CD14-positive monocyte (primary cell): Measurements from ENCODE around the gene SLC25A28. TPM values are rescaled to one million over a fixed set of nuclear protein-coding genes. Genes with fewer than 3 reads are reported as not detected.

ENCODE experiments used
- DNase-seq, 3 donors: peaks; one replicate each; pipeline ENCODE4 v3.0.0-alpha.2; 2011 to 2022
- H2AFZ ChIP-seq: 2 replicates; pipeline ENCODE4 v1.6.0; 2012; ENCODE audit warnings: mild to moderate bottlenecking, low read depth, low read length, inconsistent platforms; ENCODE audit not compliant: insufficient read depth, poor library complexity, severe bottlenecking
- H3K27ac ChIP-seq, 2 donors: 1 replicate in 1 of 2; 2 replicates in 1 of 2; pipeline ENCODE4 v1.5.1; 2012 to 2013; ENCODE audit warnings: low read length in 2 of 2, control low read depth in 1 of 2, inconsistent platforms in 1 of 2, low read depth in 1 of 2, mild to moderate bottlenecking in 1 of 2
- H3K27me3 ChIP-seq, 2 donors: one replicate each; pipeline versions ENCODE4 v1.6.0 to v1.6.1; 2011 to 2013; ENCODE audit warnings: low read length in 2 of 2; ENCODE audit not compliant: control insufficient read depth in 2 of 2, insufficient read depth in 2 of 2
- H3K36me3 ChIP-seq, 2 donors: replicated peaks in 1 of 2; 1 replicate in 1 of 2; 2 replicates in 1 of 2; pipeline versions ENCODE4 v1.5.1 to v1.6.1; 2012 to 2013; ENCODE audit warnings: low read length in 2 of 2, control low read depth in 1 of 2, inconsistent platforms in 1 of 2, mild to moderate bottlenecking in 1 of 2; ENCODE audit not compliant: insufficient read depth in 2 of 2, control insufficient read depth in 1 of 2
- H3K4me1 ChIP-seq, 2 donors: 1 replicate in 1 of 2; 2 replicates in 1 of 2; pipeline versions ENCODE4 v1.5.1 to v1.6.1; 2012 to 2013; ENCODE audit warnings: low read length in 2 of 2, control low read depth in 1 of 2, inconsistent platforms in 1 of 2, mild to moderate bottlenecking in 1 of 2, moderate library complexity in 1 of 2; ENCODE audit not compliant: insufficient read depth in 2 of 2, control insufficient read depth in 1 of 2
- H3K4me2 ChIP-seq: replicated peaks from 2 replicates; pipeline ENCODE3; 2012; ENCODE audit warnings: low read length, moderate library complexity, mild to moderate bottlenecking; ENCODE audit not compliant: poor library complexity, severe bottlenecking; ENCODE audit errors: extremely low read depth
- H3K4me3 ChIP-seq, 3 experiments: fragments of 200-600 bp in 1 of 3; sonication (generic) in 1 of 3; replicated peaks in 1 of 3; 1 replicate in 2 of 3; 2 replicates in 1 of 3; pipeline ENCODE4 v1.5.1; 2011 to 2013; ENCODE audit warnings: low read length in 3 of 3, mild to moderate bottlenecking in 3 of 3, control low read depth in 2 of 3, low read depth in 2 of 3, inconsistent platforms in 1 of 3, moderate library complexity in 1 of 3
- H3K79me2 ChIP-seq: 2 replicates; pipeline ENCODE4 v1.6.0; 2012; ENCODE audit warnings: mild to moderate bottlenecking, control low read depth, inconsistent platforms, low read length, moderate library complexity; ENCODE audit not compliant: insufficient read depth
- H3K9ac ChIP-seq: 2 replicates; pipeline ENCODE4 v1.6.0; 2017; ENCODE audit warnings: low read length, mild to moderate bottlenecking; ENCODE audit not compliant: insufficient read depth, poor library complexity, severe bottlenecking
- H3K9me3 ChIP-seq, 2 donors: replicated peaks in 1 of 2; 1 replicate in 1 of 2; 2 replicates in 1 of 2; pipeline versions ENCODE4 v1.5.1 to v1.6.1; 2012 to 2013; ENCODE audit warnings: low read length in 2 of 2, control low read depth in 1 of 2; ENCODE audit not compliant: control insufficient read depth in 1 of 2, insufficient read depth in 1 of 2
- H4K20me1 ChIP-seq: 2 replicates; pipeline ENCODE4 v1.6.0; 2012; ENCODE audit warnings: mild to moderate bottlenecking, low read length, control low read depth, moderate library complexity; ENCODE audit not compliant: insufficient read depth
- H3K27ac Mint-ChIP-seq, 7 donors: one replicate each; pipeline ENCODE4 v1.8.0; 2020; ENCODE audit warnings: mild to moderate bottlenecking in 7 of 7, mixed read lengths in 7 of 7, moderate library complexity in 6 of 7, inconsistent platforms in 2 of 7
- H3K27me3 Mint-ChIP-seq, 3 donors: one replicate each; pipeline ENCODE4 v1.8.0; 2021 to 2022; ENCODE audit warnings: low read depth in 3 of 3, mild to moderate bottlenecking in 3 of 3, mixed read lengths in 3 of 3, moderate library complexity in 3 of 3, inconsistent platforms in 1 of 3
- H3K36me3 Mint-ChIP-seq, 2 donors: one replicate each; pipeline ENCODE4 v1.8.0; 2020; ENCODE audit warnings: mixed read lengths in 2 of 2, inconsistent platforms in 1 of 2, mild to moderate bottlenecking in 1 of 2
- H3K4me1 Mint-ChIP-seq: one replicate; pipeline ENCODE4 v1.8.0; 2020; ENCODE audit warnings: mild to moderate bottlenecking, mixed read lengths
- H3K4me3 Mint-ChIP-seq, 2 donors: one replicate each; pipeline ENCODE4 v1.8.0; 2020; ENCODE audit warnings: mild to moderate bottlenecking in 2 of 2, mixed read lengths in 2 of 2, moderate library complexity in 1 of 2
- H3K9me3 Mint-ChIP-seq, 7 donors: one replicate each; pipeline ENCODE4 v1.8.0; 2020 to 2022; ENCODE audit warnings: mixed read lengths in 7 of 7, mild to moderate bottlenecking in 6 of 7, moderate library complexity in 6 of 7, inconsistent platforms in 2 of 7
- CTCF ChIP-seq: fragments of 200-600 bp; IDR thresholded peaks from one replicate; pipeline ENCODE4 v1.8.0; 2022; ENCODE audit warnings: antibody characterized with exemption, mild to moderate bottlenecking
- WGBS: methylation state at CpG from one replicate; pipeline ENCODE4 v1.1.5; 2013; ENCODE audit warnings: missing lambda C conversion rate; ENCODE audit not compliant: insufficient coverage; 5-methylcytosine and 5-hydroxymethylcytosine counted together
- intact Hi-C, 2 donors: fragments of 100-400 bp; cut with micrococcal nuclease; formaldehyde crosslinking; loops; one replicate each; pipeline versions ENCODE4 v1.15.0 to v1.15.1; 2023
- polyA minus RNA-seq: library from RNA; depleted of rRNA, polyadenylated mRNA; stranded (reverse); fragments of >200 nt; gene quantifications from 2 replicates; pipeline ENCODE4 v1.2.3, GENCODE V29; 2012
- polyA plus RNA-seq, 3 donors: library from polyadenylated mRNA; depleted of rRNA in 1 of 3; unstranded in 2 of 3; stranded (reverse) in 1 of 3; fragments of 300-500 nt in 2 of 3; fragments of >200 nt in 1 of 3; fragmentation: Illumina TruSeq in 2 of 3; gene quantifications; 1 replicate in 2 of 3; 2 replicates in 1 of 3; pipeline ENCODE4 v1.2.3, GENCODE V29; 2012 to 2021
- total RNA-seq, 12 experiments: library from RNA in 1 of 12; stranded (reverse) in 1 of 12; fragments of 120-200 nt in 1 of 12; gene quantifications; one replicate each; pipeline ENCODE4 v1.2.4 and lab custom pipeline; 2013 to 2026; ENCODE audit warnings: mixed read lengths in 6 of 12, inconsistent platforms in 1 of 12

SLC25A28 gene
- 62.2 TPM for total RNA-seq (2013)
- polyA plus RNA-seq (100 to 1,000 TPM in 1 of 3 donors, 10 to 100 TPM in 2; 15.4 to 147 (median 15.5) TPM), polyA minus RNA-seq (51.1 and 53.9 TPM in 2 replicates), total RNA-seq (lab: John Stamatoyannopoulos, UW) (14.7 to 58.3 (median 36.9) reads per million in 11 experiments)

GRCh38 chr10:99619851-99620710 lies at the start of gene SLC25A28:
Gene SLC25A28 (minus strand): TSS chr10:99620439. CDS start chr10:99620335, 104 bp downstream.
- H3K79me2 ChIP-seq: peaks cover 47% of the 10 kb centered on the region
- H3K9me3 Mint-ChIP-seq: peaks cover 0 to 3% (median 2%) of the 10 kb centered on the region in 7 donors
- H3K9ac ChIP-seq: peak within 1 kb of the TSS; percentile 95
- peak within 1 kb of the TSS; percentile 79 for H2AFZ ChIP-seq
- no peaks in the 10 kb centered on the region for H3K9me3 ChIP-seq
- H3K27me3 ChIP-seq: no peaks in the 10 kb centered on the region
- no peak for TF ChIP-seq CTCF
- peak; percentile 99 to 100 (median 99) for DNase-seq
- peaks cover 38 to 58% of the 10 kb centered on the region in 2 donors for H3K4me1 ChIP-seq
- peak within 1 kb of the TSS; percentile 95 to 99 (median 98) for H3K27ac Mint-ChIP-seq
- H3K4me3 ChIP-seq: peak within 1 kb of the TSS; percentile 88 to 98 (median 96)
- peak within 1 kb of the TSS; percentile 94 for H3K4me2 ChIP-seq
- peaks cover 38% of the 10 kb centered on the region for H4K20me1 ChIP-seq
- no peaks in the 10 kb centered on the region for H3K27me3 Mint-ChIP-seq
- peaks cover 0 to 22% of the 10 kb centered on the region in 2 donors for H3K36me3 ChIP-seq
- under 1% methylated on average over 43 of the region's 75 CpGs for WGBS
- peak within 1 kb of the TSS; percentile 95 to 99 for H3K27ac ChIP-seq
- H3K4me3 Mint-ChIP-seq: peak within 1 kb of the TSS; percentile 82 to 90
- H3K4me1 Mint-ChIP-seq: peaks cover 52% of the 10 kb centered on the region
- H3K36me3 Mint-ChIP-seq: peaks cover 7 to 13% of the 10 kb centered on the region in 2 donors
- intact Hi-C loops: loop anchor here (2.0 to 10.0 kb wide), 5 partner anchors 37 to 225 kb away; partner anchors contain the start of genes ENTPD7 (in 2 of the 2) and GOT1 (in 2 of the 2)

GRCh38 chr10:99667108-99667751 lies 47.0 kb upstream of the SLC25A28 start:
- Histone ChIP-seq H3K9ac (no peak overlapping the region), H3K4me2 (no peak overlapping the region), H3K4me3 (no peak overlapping the region), H2AFZ (no peak overlapping the region), H3K9me3 (no peaks in the 10 kb centered on the region), H3K27me3 (no peaks in the 10 kb centered on the region), H4K20me1 (no peaks in the 10 kb centered on the region), H3K4me1 (no peaks in the 10 kb centered on the region), H3K79me2 (no peaks in the 10 kb centered on the region), H3K27ac (no peak overlapping the region), H3K36me3 (peaks cover 7 to 42% of the 10 kb centered on the region in 2 donors)
- peaks cover 0 to 1% (median 0%) of the 10 kb centered on the region in 7 donors for H3K9me3 Mint-ChIP-seq
- no peak for TF ChIP-seq CTCF
- H3K36me3 Mint-ChIP-seq: peaks cover 31 to 37% of the 10 kb centered on the region in 2 donors
- intact Hi-C loops: no loop called here
- no peak overlapping the region for H3K27ac Mint-ChIP-seq
- peaks cover 1% of the 10 kb centered on the region for H3K4me1 Mint-ChIP-seq
- no peak overlapping the region for H3K4me3 Mint-ChIP-seq
- no peak for DNase-seq
- no peaks in the 10 kb centered on the region for H3K27me3 Mint-ChIP-seq
- WGBS: 71% methylated on average over 1 of the region's 4 CpGs
